GM19467 (cell line): Measurements from ENCODE around the gene BRINP1.

ENCODE experiments used
- ATAC-seq: cut with Tn5 transposase; IDR thresholded peaks from one replicate; pipeline ENCODE4 v1.9.1; 2021; ENCODE audit warnings: mild to moderate bottlenecking, moderate library complexity; ENCODE audit not compliant: unreplicated experiment

The BRINP1 gene, protein sequence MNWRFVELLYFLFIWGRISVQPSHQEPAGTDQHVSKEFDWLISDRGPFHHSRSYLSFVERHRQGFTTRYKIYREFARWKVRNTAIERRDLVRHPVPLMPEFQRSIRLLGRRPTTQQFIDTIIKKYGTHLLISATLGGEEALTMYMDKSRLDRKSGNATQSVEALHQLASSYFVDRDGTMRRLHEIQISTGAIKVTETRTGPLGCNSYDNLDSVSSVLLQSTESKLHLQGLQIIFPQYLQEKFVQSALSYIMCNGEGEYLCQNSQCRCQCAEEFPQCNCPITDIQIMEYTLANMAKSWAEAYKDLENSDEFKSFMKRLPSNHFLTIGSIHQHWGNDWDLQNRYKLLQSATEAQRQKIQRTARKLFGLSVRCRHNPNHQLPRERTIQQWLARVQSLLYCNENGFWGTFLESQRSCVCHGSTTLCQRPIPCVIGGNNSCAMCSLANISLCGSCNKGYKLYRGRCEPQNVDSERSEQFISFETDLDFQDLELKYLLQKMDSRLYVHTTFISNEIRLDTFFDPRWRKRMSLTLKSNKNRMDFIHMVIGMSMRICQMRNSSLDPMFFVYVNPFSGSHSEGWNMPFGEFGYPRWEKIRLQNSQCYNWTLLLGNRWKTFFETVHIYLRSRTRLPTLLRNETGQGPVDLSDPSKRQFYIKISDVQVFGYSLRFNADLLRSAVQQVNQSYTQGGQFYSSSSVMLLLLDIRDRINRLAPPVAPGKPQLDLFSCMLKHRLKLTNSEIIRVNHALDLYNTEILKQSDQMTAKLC

DNA sequence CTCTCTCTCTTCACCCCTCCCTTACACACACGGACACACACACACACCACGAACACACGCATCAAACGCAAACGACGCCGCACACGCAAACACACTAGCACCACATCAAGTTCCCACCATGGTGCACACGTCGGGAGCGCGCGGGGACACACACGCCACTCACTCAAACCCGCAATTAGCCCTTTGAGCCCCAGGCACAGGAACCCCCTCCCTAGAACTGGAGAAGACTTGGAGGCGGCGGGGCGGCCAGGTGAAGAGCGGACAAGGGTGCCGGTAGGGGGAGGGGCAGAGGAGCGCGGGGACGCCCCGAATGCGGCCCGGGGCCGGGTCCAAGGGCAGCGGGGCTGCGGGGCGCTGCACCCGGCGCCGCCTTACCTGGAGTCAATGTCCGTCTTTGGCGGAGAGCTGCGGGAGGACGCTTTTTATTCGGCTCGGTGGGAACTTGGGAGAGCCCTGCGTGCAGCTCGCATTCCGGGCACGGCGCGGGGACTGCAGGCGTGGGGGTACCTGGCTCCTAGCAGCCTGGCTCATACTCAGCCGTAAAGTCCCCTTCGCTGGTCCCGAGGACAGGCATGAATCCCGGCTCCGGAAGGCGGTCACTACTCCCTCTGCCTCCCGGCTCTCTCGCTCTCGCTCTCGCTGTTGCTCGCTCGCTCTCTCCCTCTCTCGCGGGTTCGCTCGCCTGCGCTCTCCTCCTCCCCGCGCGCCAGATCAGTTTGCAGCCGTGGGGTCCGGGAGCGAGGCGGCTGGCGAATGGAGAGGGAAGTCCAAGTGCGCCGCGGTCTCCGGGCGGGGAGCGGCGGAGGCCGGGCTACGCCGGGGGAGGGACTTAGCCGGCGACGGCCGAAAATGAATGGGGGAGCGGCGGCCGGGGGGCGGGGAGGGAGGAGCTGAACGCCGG, at the start of gene BRINP1:
TSS of gene BRINP1 (minus strand) at position 755 of the 901 bp plus-strand sequence. CDS start 56,080 bp downstream, outside the sequence.
- no peak for ATAC-seq

DNA sequence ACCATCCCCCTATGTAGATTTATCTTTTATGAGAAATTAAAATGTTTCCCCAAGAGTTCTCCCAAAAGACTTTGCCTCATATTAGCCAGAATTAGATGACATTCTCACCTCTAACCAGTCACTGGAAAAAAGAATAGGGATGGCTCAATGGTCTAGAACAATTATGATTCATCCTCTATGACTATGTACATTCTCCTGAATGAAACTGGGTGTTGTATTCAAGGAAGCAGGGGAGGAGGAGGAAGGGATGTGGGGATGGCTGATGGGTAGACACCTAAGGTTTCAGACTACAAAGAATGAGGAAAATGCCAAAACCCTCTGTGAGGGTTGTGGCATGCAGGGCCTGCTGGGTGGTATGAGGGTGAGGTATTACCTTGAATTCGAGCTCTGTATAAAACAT, 49.5 kb upstream of the BRINP1 start:
- no peak for ATAC-seq

DNA sequence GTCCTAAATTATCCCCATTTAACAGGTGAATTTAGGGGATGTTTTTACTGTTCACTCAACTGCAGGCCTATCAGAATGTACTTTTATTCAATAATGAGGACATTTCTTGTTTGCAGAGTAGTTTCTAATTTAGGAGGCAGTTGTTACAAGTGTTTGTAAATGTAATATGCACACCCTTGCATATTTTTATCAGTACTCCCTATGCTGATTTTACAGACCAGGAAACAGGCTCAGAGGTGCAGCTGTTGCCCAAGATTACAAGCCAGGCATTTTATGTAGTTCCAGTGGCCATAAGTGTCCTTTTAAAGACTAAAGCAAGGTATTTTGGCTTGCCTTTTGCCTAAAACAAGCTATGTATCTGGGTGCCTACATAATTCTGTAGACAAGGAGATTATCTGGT, 47.6 kb upstream of the BRINP1 start:
- no peak for ATAC-seq

GRCh38 chr9:119412399-119412798, 43.2 kb upstream of the BRINP1 start:
- no peak for ATAC-seq

DNA sequence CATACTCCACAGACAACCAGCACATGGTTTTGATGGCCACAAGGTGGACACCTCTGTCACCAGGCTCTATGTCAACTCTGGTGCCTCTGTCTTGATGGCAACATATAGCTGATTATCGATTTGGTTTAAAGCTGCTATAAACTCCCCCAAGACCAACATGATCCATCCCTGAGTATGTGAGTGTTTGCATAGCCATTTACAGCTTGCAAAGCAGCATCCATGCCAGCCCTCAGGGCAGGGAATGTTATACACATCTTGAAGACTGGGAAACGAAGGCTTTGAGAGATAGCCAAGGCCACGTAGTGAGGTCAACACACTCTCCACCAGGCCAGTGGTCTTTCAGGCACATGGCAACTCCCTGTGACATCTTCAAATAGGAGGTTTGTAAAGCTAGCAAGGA, 40.3 kb upstream of the BRINP1 start:
- no peak for ATAC-seq

DNA sequence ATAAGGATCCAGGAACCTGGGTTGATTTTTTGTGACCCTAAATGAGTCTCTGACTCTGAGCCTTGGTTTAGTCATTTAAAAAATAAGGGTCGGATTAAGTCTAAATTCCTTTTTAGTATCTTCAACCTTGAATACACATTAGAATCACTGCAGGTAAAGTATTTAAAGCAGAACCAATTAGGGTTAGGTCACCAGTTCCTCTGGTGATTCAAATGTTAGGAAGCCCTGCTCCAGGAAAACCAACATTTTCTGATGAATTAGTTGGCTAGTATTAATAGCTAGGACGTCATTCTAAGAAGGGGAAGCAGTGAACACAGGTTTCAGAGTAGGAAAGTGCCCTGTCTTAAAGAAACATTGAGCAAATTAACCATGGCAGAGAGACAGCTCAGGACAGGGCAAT, 31.4 kb upstream of the BRINP1 start:
- ATAC-seq = no peak

GRCh38 chr9:119398350-119398749, 29.1 kb upstream of the BRINP1 start:
- no peak for ATAC-seq

DNA sequence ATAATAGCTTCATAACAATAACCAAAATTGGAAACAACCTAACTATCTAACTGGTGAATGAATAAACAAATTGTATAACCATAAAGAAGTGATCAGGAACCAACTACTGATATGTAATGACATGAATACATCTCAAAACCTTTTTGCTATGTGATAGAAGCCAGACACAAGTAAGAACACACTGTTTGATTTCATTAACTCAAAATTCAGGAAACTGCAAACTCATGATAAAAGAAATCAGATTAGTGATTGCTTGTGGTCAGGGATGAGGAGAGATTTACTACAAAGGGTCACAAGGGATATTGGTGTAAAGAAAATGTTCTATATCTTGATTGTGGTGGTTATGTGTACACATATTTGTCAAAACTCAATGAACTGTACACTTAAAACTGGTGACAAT, 22.6 kb upstream of the BRINP1 start:
- no peak for ATAC-seq

GRCh38 chr9:119375892-119376291, 6.7 kb upstream of the BRINP1 start:
- ATAC-seq = no peak

- no peak for ATAC-seq
Observed at GRCh38 chr9:119372951-119373350, 3.7 kb upstream of the BRINP1 start.

GRCh38 chr9:119370816-119371215, 1.6 kb upstream of the BRINP1 start:
- no peak for ATAC-seq

DNA sequence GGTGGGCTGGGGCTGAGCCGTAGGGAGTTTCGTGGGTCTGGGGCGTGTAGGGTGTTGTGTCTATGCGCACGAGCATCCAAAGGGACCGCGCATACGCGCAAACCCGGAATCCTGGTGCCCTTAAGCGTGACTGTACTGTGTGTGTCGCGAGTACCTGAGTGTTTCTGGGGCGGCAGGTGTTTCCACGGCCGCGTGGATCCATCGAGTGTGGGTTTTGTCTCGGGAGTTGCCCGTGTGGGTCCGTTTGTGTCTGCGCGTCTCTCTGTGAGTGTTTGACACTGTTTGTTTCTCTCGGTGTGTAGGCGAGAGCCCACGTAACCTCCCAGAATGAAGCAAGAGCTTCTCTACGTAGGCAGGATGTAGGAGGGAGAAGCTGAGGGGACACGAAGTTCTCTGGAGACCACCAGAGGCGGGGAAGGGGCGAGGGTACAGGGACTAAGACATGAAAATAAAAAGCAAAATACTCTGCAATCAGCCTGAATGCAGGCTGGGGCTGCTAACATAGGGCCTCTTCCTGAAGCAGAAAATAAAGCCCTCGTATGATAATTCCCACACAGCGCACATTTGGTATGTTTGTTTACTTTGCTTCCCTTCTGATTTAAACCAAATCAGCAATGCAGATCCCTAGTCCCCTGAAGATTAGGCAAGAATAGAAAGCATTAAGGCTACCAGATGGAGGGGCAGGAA, 588 bp upstream of the BRINP1 start:
- no peak for ATAC-seq

GRCh38 chr9:119368179-119368578, 1.1 kb downstream of the BRINP1 start:
- no peak for ATAC-seq

- ATAC-seq = no peak
Observed at GRCh38 chr9:119367683-119368075, 1.6 kb downstream of the BRINP1 start.

GRCh38 chr9:119366909-119367682, 2.1 kb downstream of the BRINP1 start:
- ATAC-seq = no peak

GRCh38 chr9:119365291-119366027, 3.8 kb downstream of the BRINP1 start:
- ATAC-seq = no peak

GRCh38 chr9:119360237-119360636, 9.0 kb downstream of the BRINP1 start:
- ATAC-seq = no peak

- ATAC-seq = no peak
Observed at GRCh38 chr9:119357336-119358096, 11.7 kb downstream of the BRINP1 start.
